Measurements from ENCODE around the gene WDR86.

DNA sequence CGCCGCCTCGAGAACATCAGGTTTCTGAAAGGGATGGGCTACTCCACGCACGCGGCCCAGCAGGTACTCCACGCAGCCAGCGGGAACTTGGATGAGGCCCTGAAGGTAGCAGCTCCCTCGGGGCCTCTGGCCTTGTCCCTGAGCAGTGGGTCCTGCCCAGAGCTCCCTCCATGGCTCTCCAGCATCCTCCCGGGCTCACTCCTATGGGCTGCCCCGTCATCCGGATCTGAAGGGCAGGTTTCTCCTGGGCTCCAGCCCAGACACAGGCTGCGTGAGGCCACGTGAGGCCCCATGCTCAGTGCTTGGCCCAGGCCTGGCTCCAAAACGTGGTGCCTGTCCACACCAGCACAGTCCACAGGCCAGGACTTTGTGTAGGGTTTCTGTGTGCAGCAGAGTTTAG, 35.7 kb downstream of the WDR86 start:
- no peak for TF ChIP-seq EZH2 (IDR thresholded peaks at IDR 0.05)
- TF ChIP-seq POLR2AphosphoS5 (IDR thresholded peaks at IDR 0.05; ENCODE audit: borderline replicate concordance, low read depth, low read length): no peak

Measured in SK-N-MC (cell line).